KMS-11 (cell line): ENCODE results near the gene DGKB.

Experiments used
- H2AFZ ChIP-seq: fragments of 200-600 bp; sonication (generic); 2 replicates; pipeline ENCODE4 v1.6.1; 2016; ENCODE audit warnings: antibody characterized with exemption, mixed run types, low read depth
- H3K27ac ChIP-seq: fragments of 200-600 bp; sonication (generic); 2 replicates; pipeline ENCODE4 v1.6.1; 2016; ENCODE audit warnings: mild to moderate bottlenecking, mixed run types
- H3K27me3 ChIP-seq: fragments of 200-600 bp; sonication (generic); 2 replicates; pipeline ENCODE4 v1.6.1; 2017; ENCODE audit warnings: mild to moderate bottlenecking, low read depth, mixed run types, moderate library complexity; ENCODE audit not compliant: insufficient read depth
- H3K36me3 ChIP-seq: fragments of 200-600 bp; sonication (generic); 2 replicates; pipeline ENCODE4 v1.6.1; 2017; ENCODE audit warnings: mild to moderate bottlenecking, mixed run types; ENCODE audit not compliant: insufficient read depth
- H3K4me1 ChIP-seq: fragments of 200-600 bp; sonication (generic); 2 replicates; pipeline ENCODE4 v1.6.1; 2016; ENCODE audit warnings: mild to moderate bottlenecking, low read depth, mixed run types; ENCODE audit not compliant: poor library complexity, severe bottlenecking
- H3K4me2 ChIP-seq: fragments of 200-600 bp; sonication (generic); 2 replicates; pipeline ENCODE4 v1.7.0; 2016; ENCODE audit warnings: mild to moderate bottlenecking, mixed run types
- H3K4me3 ChIP-seq: fragments of 200-600 bp; sonication (generic); IDR thresholded peaks from 2 replicates; pipeline ENCODE4 v1.6.1; 2017; ENCODE audit warnings: low read depth, low read length, mixed read lengths; ENCODE audit not compliant: insufficient read depth
- H3K79me2 ChIP-seq: fragments of 200-600 bp; sonication (generic); 2 replicates; pipeline ENCODE4 v1.6.1; 2016; ENCODE audit warnings: low read depth, mixed run types; ENCODE audit not compliant: insufficient read depth
- H3K9ac ChIP-seq: fragments of 200-600 bp; sonication (generic); 2 replicates; pipeline ENCODE4 v1.6.1; 2016; ENCODE audit warnings: mild to moderate bottlenecking, mixed run types
- H4K20me1 ChIP-seq: fragments of 200-600 bp; sonication (generic); 2 replicates; pipeline ENCODE4 v1.6.1; 2016; ENCODE audit warnings: mild to moderate bottlenecking, mixed run types; ENCODE audit not compliant: insufficient read depth
- CTCF ChIP-seq: fragments of 200-600 bp; sonication (generic); conservative IDR thresholded peaks from 2 replicates; pipeline ENCODE4 v1.6.1; 2017; ENCODE audit warnings: low read depth, mild to moderate bottlenecking, antibody characterized with exemption, low read length, moderate library complexity, mixed read lengths

DGKB gene

GRCh38 chr7:14096159-14096558 is 806.4 kb downstream of the DGKB start:
- Histone ChIP-seq H3K4me2 (no peak overlapping the region), H3K4me1 (no peaks in the 10 kb centered on the region), H3K79me2 (no peaks in the 10 kb centered on the region), H3K9ac (no peak overlapping the region), H3K27me3 (no peaks in the 10 kb centered on the region), H3K27ac (no peak overlapping the region), H3K4me3 (no peak overlapping the region), H3K36me3 (no peaks in the 10 kb centered on the region), H4K20me1 (no peaks in the 10 kb centered on the region), H2AFZ (no peak overlapping the region)
- no peak for TF ChIP-seq CTCF

DNA sequence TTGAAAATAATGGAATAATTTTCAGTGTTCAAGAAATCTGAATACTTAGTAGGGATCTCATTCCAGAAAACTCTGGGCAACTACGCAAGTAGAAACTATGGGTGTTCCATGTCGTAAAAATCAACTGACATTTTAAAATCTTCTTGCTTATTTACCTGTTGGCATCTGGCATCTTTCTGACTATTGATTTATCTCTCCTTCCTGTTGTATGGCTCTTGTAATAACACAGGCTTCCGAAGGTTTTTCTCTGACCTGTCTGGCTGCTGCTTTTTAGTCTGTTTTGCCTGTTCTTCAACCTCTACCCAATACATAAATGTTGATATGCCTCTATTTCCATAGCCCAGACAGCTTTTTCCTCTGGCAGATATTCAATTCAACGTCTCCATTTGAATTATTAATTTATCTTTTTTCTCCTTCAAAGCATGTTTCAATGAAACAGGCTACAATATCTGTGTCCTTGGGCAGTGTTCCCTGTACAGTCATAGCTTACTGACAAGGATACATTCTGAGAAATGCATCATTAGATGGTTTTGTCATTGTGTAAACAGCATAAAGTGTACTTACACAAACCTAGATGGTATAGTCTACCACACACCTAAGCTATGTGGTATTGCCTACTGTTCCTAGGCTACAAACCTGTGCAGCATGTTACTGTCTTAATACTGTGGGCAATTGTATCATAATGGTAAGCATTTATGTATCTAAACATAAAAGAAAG is 807.2 kb downstream of the DGKB start:
- no peak overlapping the region for H3K27ac ChIP-seq
- TF ChIP-seq CTCF = no peak
- H3K9ac ChIP-seq = no peak overlapping the region
- no peaks in the 10 kb centered on the region for H3K4me1 ChIP-seq
- H3K36me3 ChIP-seq = no peaks in the 10 kb centered on the region
- H4K20me1 ChIP-seq = no peaks in the 10 kb centered on the region
- no peaks in the 10 kb centered on the region for H3K79me2 ChIP-seq
- H2AFZ ChIP-seq = no peak overlapping the region
- no peak overlapping the region for H3K4me2 ChIP-seq
- no peak overlapping the region for H3K4me3 ChIP-seq
- H3K27me3 ChIP-seq = no peaks in the 10 kb centered on the region
